Hippocampal formation (tissue), 2 donors: ENCODE measurements around the gene ADCY10.
"Not testable (repeated sequence)": the region's sequence is repeated elsewhere in the genome, so short reads cannot be mapped to it uniquely, and the experiment has no call there.

Source experiments
- DNase-seq, 2 donors: peaks; one replicate each; lab custom pipeline; 2025; lab: John Stamatoyannopoulos, UW

The ADCY10 gene

GRCh38 chr1:167913895-167914496, at the start of gene ADCY10:
Gene ADCY10, minus strand, starts transcription at chr1:167914134. Its CDS starts 8,994 bp downstream, at chr1:167905140.
- DNase-seq: no peak

- DNase-seq: no peak
These were observed 43.8 kb upstream of the ADCY10 start for GRCh38 chr1:167957710-167958109.

GRCh38 chr1:167955915-167956314, 42.0 kb upstream of the ADCY10 start:
- DNase-seq: no peak

- DNase-seq: no peak
These were observed 36.6 kb upstream of the ADCY10 start for GRCh38 chr1:167950569-167950968.

GRCh38 chr1:167949785-167950184, 35.9 kb upstream of the ADCY10 start:
- DNase-seq: no peak

- DNase-seq: no peak
These were observed 33.8 kb upstream of the ADCY10 start for GRCh38 chr1:167947733-167948132.

GRCh38 chr1:167943541-167943940, 29.6 kb upstream of the ADCY10 start:
- DNase-seq: no peak

- DNase-seq: no peak
These were observed 26.3 kb upstream of the ADCY10 start for GRCh38 chr1:167940264-167940663.

GRCh38 chr1:167938080-167938636, 24.2 kb upstream of the ADCY10 start:
- no peak for DNase-seq

- no peak for DNase-seq
These were observed 23.7 kb upstream of the ADCY10 start for GRCh38 chr1:167937709-167938010.

- peak; percentile 28 to 38 for DNase-seq
These were observed 23.2 kb upstream of the ADCY10 start, which contains the start of gene MPC2 for GRCh38 chr1:167936930-167937708. Gene MPC2, minus strand, starts transcription at chr1:167937072. Its CDS starts 1,231 bp downstream, at chr1:167935841.

- peak; percentile 94 to 99 for DNase-seq
These were observed 22.4 kb upstream of the ADCY10 start, which contains the start of gene DCAF6 for GRCh38 chr1:167936068-167936929. Gene DCAF6, plus strand, starts transcription at chr1:167936683. Its CDS starts 229 bp downstream, at chr1:167936912.

- DNase-seq: peak in 1 of 2 donors; percentile 43
These were observed 21.5 kb upstream of the ADCY10 start for GRCh38 chr1:167935216-167936067.

GRCh38 chr1:167934426-167935215, 20.7 kb upstream of the ADCY10 start:
- DNase-seq: no peak

GRCh38 chr1:167933788-167934187, 19.9 kb upstream of the ADCY10 start:
- no peak for DNase-seq

- no peak for DNase-seq
These were observed 15.8 kb upstream of the ADCY10 start for GRCh38 chr1:167929725-167930124.

GRCh38 chr1:167928919-167929318, 15.0 kb upstream of the ADCY10 start:
- DNase-seq: not testable (repeated sequence)

GRCh38 chr1:167928457-167928852, 14.5 kb upstream of the ADCY10 start:
- DNase-seq: no peak

GRCh38 chr1:167927046-167927754, 13.3 kb upstream of the ADCY10 start:
- DNase-seq: no peak
